Keratinocyte (primary cell): Measurements from ENCODE around the gene SLX1A.
"Not testable (repeated sequence)": the region's sequence is repeated elsewhere in the genome, so short reads cannot be mapped to it uniquely, and the experiment has no call there.

Experiments used
- EZH2 ChIP-seq: IDR thresholded peaks from one replicate; pipeline ENCODE4 v1.6.1; 2012; ENCODE audit warnings: inconsistent platforms, mild to moderate bottlenecking, low read length, moderate library complexity
- TF ChIP-seq, protein P1 (sequence below), 3 experiments: IDR thresholded peaks in 1 of 3; conservative IDR thresholded peaks in 1 of 3; optimal IDR thresholded peaks in 1 of 3; 2 replicates in 2 of 3; 3 replicates in 1 of 3; pipeline versions ENCODE3 to v1.5.1; 2011; ENCODE audit warnings: low read length in 3 of 3, mild to moderate bottlenecking in 3 of 3, moderate library complexity in 2 of 3, control low read depth in 1 of 3, inconsistent platforms in 1 of 3; ENCODE audit not compliant: insufficient read depth in 2 of 3; ENCODE audit errors: extremely low read depth in 1 of 3

DNA sequence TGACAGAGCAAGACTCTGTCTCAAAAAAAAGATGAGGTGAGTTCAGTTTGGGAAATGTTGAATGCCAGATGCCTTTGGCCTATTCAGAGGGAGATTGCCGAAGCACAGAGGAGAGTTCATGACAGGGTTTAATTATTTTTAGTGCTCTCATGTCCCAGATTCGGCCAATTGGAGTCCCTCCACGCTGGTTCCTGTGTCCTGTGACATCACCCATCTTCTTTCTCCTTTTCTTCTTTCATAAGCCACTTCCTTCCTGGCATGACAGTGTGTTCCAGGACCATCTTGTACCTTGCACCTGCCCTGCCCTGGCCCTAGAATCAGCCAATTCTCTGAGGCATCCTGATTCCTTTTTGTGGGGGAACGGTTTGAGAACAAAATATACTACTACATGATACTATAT, 17.7 kb downstream of the SLX1A start:
- TF ChIP-seq EZH2: not testable (repeated sequence)
- TF ChIP-seq, protein P1, sequence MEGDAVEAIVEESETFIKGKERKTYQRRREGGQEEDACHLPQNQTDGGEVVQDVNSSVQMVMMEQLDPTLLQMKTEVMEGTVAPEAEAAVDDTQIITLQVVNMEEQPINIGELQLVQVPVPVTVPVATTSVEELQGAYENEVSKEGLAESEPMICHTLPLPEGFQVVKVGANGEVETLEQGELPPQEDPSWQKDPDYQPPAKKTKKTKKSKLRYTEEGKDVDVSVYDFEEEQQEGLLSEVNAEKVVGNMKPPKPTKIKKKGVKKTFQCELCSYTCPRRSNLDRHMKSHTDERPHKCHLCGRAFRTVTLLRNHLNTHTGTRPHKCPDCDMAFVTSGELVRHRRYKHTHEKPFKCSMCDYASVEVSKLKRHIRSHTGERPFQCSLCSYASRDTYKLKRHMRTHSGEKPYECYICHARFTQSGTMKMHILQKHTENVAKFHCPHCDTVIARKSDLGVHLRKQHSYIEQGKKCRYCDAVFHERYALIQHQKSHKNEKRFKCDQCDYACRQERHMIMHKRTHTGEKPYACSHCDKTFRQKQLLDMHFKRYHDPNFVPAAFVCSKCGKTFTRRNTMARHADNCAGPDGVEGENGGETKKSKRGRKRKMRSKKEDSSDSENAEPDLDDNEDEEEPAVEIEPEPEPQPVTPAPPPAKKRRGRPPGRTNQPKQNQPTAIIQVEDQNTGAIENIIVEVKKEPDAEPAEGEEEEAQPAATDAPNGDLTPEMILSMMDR (optimal IDR thresholded peaks at IDR 0.05 in 1 of 3, IDR thresholded peaks at IDR 0.05 in 1 of 3, conservative IDR thresholded peaks at IDR 0.05 in 1 of 3; ENCODE audit: extremely low read depth in 1 of 3, insufficient read depth in 2 of 3, low read length in 3 of 3): not testable (repeated sequence)
